Activated naive CD8-positive, alpha-beta T cell treated with anti-CD3 and anti-CD28 coated beads, Interleukin-2, amount 10 ng/mL, durations not matched to agents 7 days and 5 days (primary cell): Measurements from ENCODE around the gene PIK3CD. TPM values are rescaled to one million over a fixed set of nuclear protein-coding genes. Genes with fewer than 3 reads are reported as not detected.

Experiments
- ATAC-seq: fragments of 150-1000 bp; cut with Tn5 transposase; one replicate; pipeline ENCODE4 v1.10.0; 2021; ENCODE audit warnings: low read depth, moderate library complexity
- POLR2A ChIA-PET: fragments of 350-600 bp; sonication (Branson Sonifier 250); formaldehyde crosslinking; loops from one replicate; lab custom pipeline; 2021; ENCODE audit warnings: antibody characterized with exemption; lab: Charles Lee
- DNase-seq: peaks from one replicate; pipeline ENCODE4 v3.0.0; 2021
- H3K27ac Mint-ChIP-seq: one replicate; pipeline ENCODE4 v1.8.0; 2022; ENCODE audit warnings: mild to moderate bottlenecking, mixed read lengths
- H3K27me3 Mint-ChIP-seq: one replicate; pipeline ENCODE4 v1.8.0; 2022; ENCODE audit warnings: mild to moderate bottlenecking, moderate library complexity, mixed read lengths
- H3K36me3 Mint-ChIP-seq: one replicate; pipeline ENCODE4 v1.8.0; 2021; ENCODE audit warnings: mild to moderate bottlenecking, mixed read lengths
- H3K4me1 Mint-ChIP-seq: one replicate; pipeline ENCODE4 v1.8.0; 2021; ENCODE audit warnings: mixed read lengths
- H3K4me3 Mint-ChIP-seq: one replicate; pipeline ENCODE4 v1.8.0; 2022; ENCODE audit warnings: mild to moderate bottlenecking, moderate library complexity, mixed read lengths
- H3K9me3 Mint-ChIP-seq: one replicate; pipeline ENCODE4 v1.8.0; 2021; ENCODE audit warnings: mixed read lengths
- total RNA-seq, 2 experiments: library from RNA; stranded (reverse); gene quantifications; one replicate each; pipeline ENCODE4 v1.2.3, GENCODE V29; 2021

PIK3CD gene
- total RNA-seq, 2 experiments from 2014 or later, result 250 TPM

- ATAC-seq, result peak; percentile 28
- Mint-ChIP-seq H3K4me3 (peak overlapping the region; percentile 97), H3K27ac (peak overlapping the region; percentile 90), H3K9me3 (no peaks in the 10 kb centered on the region), H3K27me3 (no peaks in the 10 kb centered on the region), H3K4me1 (peaks cover 48% of the 10 kb centered on the region), H3K36me3 (peaks cover 37% of the 10 kb centered on the region)
- POLR2A ChIA-PET, result interaction anchor here (0.6 to 14.8 kb wide), 13 partner anchors 14 to 728 kb away, joined by 3 to 623 read pairs (median 7); no protein-coding TSS in a partner anchor
- DNase-seq, result peak; percentile 82
Observed at GRCh38 chr1:9652379-9653209, 1.1 kb downstream of the PIK3CD start.

GRCh38 chr1:9653210-9653490 is 1.6 kb downstream of the PIK3CD start:
- POLR2A ChIA-PET, result interaction anchor here (0.5 to 14.8 kb wide), 14 partner anchors 12 to 729 kb away, joined by 3 to 623 read pairs (median 4); no protein-coding TSS in a partner anchor
- Mint-ChIP-seq H3K9me3 (no peaks in the 10 kb centered on the region), H3K4me3 (peak overlapping the region; percentile 97), H3K27me3 (no peaks in the 10 kb centered on the region), H3K27ac (peak overlapping the region; percentile 90), H3K36me3 (peaks cover 37% of the 10 kb centered on the region), H3K4me1 (peaks cover 54% of the 10 kb centered on the region)
- ATAC-seq (no peak), DNase-seq (no peak)

- DNase-seq (no peak), ATAC-seq (peak; percentile 1)
- no peaks in the 10 kb centered on the region for H3K27me3 Mint-ChIP-seq
- POLR2A ChIA-PET, result interaction anchor here (0.5 to 14.8 kb wide), 16 partner anchors 12 to 729 kb away, joined by 3 to 623 read pairs (median 4); no protein-coding TSS in a partner anchor
- H3K9me3 Mint-ChIP-seq, result no peaks in the 10 kb centered on the region
- peak overlapping the region; percentile 97 for H3K4me3 Mint-ChIP-seq
- peaks cover 58% of the 10 kb centered on the region for H3K4me1 Mint-ChIP-seq
- H3K36me3 Mint-ChIP-seq, result peaks cover 38% of the 10 kb centered on the region
- H3K27ac Mint-ChIP-seq, result peak overlapping the region; percentile 90
Observed at GRCh38 chr1:9653491-9654050, 2.0 kb downstream of the PIK3CD start.

GRCh38 chr1:9654051-9654833 is 2.7 kb downstream of the PIK3CD start:
- DNase-seq (peak; percentile 57), ATAC-seq (peak; percentile 8)
- Mint-ChIP-seq H3K4me3 (peak overlapping the region; percentile 97), H3K27ac (peak overlapping the region; percentile 90), H3K4me1 (peaks cover 63% of the 10 kb centered on the region), H3K27me3 (no peaks in the 10 kb centered on the region), H3K36me3 (peaks cover 40% of the 10 kb centered on the region), H3K9me3 (no peaks in the 10 kb centered on the region)
- POLR2A ChIA-PET, result interaction anchor here (0.7 to 14.8 kb wide), 17 partner anchors 10 to 249 kb away, joined by 3 to 623 read pairs (median 5); no protein-coding TSS in a partner anchor

GRCh38 chr1:9654834-9655723 is 3.5 kb downstream of the PIK3CD start:
- Mint-ChIP-seq H3K4me1 (peaks cover 63% of the 10 kb centered on the region), H3K27ac (peak overlapping the region; percentile 90), H3K36me3 (peaks cover 45% of the 10 kb centered on the region), H3K4me3 (peak overlapping the region; percentile 97), H3K9me3 (no peaks in the 10 kb centered on the region), H3K27me3 (no peaks in the 10 kb centered on the region)
- POLR2A ChIA-PET, result interaction anchor here (0.5 to 14.8 kb wide), 15 partner anchors 9 to 1199 kb away, joined by 3 to 623 read pairs (median 5); no protein-coding TSS in a partner anchor
- DNase-seq (no peak), ATAC-seq (no peak)

GRCh38 chr1:9655836-9656235 is 4.3 kb downstream of the PIK3CD start:
- peak overlapping the region; percentile 97 for H3K4me3 Mint-ChIP-seq
- POLR2A ChIA-PET, result interaction anchor here (0.5 to 14.8 kb wide), 12 partner anchors 9 to 1200 kb away, joined by 3 to 623 read pairs (median 6); no protein-coding TSS in a partner anchor
- no peak for DNase-seq

GRCh38 chr1:9657521-9658032 is 6.0 kb downstream of the PIK3CD start:
- peak overlapping the region; percentile 87 for H3K27ac Mint-ChIP-seq
- peak overlapping the region; percentile 97 for H3K4me3 Mint-ChIP-seq
- peaks cover 71% of the 10 kb centered on the region for H3K4me1 Mint-ChIP-seq
- DNase-seq (no peak), ATAC-seq (no peak)
- no peaks in the 10 kb centered on the region for H3K27me3 Mint-ChIP-seq
- H3K9me3 Mint-ChIP-seq, result no peaks in the 10 kb centered on the region
- POLR2A ChIA-PET, result interaction anchor here (0.7 to 14.8 kb wide), 12 partner anchors 9 to 1223 kb away, joined by 3 to 623 read pairs (median 6); no protein-coding TSS in a partner anchor
- peaks cover 54% of the 10 kb centered on the region for H3K36me3 Mint-ChIP-seq

More at GRCh38 chr1:9655836-9656235, 4.3 kb downstream of the PIK3CD start:
- no peaks in the 10 kb centered on the region for H3K27me3 Mint-ChIP-seq
- peaks cover 51% of the 10 kb centered on the region for H3K36me3 Mint-ChIP-seq
- H3K4me1 Mint-ChIP-seq, result peaks cover 64% of the 10 kb centered on the region
- no peaks in the 10 kb centered on the region for H3K9me3 Mint-ChIP-seq
- no peak for ATAC-seq
- H3K27ac Mint-ChIP-seq, result peak overlapping the region; percentile 90

- H3K9me3 Mint-ChIP-seq, result no peaks in the 10 kb centered on the region
- H3K27ac Mint-ChIP-seq, result peak overlapping the region; percentile 87
- ATAC-seq, result peak; percentile 5
- H3K4me1 Mint-ChIP-seq, result peaks cover 74% of the 10 kb centered on the region
- POLR2A ChIA-PET, result interaction anchor here (0.6 to 14.8 kb wide), 15 partner anchors 9 to 1223 kb away, joined by 3 to 623 read pairs (median 4); partner anchors contain the start of genes LZIC and NMNAT1
- peaks cover 57% of the 10 kb centered on the region for H3K36me3 Mint-ChIP-seq
- peak overlapping the region; percentile 97 for H3K4me3 Mint-ChIP-seq
- no peak for DNase-seq
- H3K27me3 Mint-ChIP-seq, result no peaks in the 10 kb centered on the region
Observed at GRCh38 chr1:9658199-9658598, 6.7 kb downstream of the PIK3CD start.

- DNase-seq, result no peak
- Mint-ChIP-seq H3K4me3 (peak overlapping the region; percentile 44), H3K4me1 (peaks cover 69% of the 10 kb centered on the region), H3K27ac (peak overlapping the region; percentile 60), H3K27me3 (no peaks in the 10 kb centered on the region), H3K9me3 (no peaks in the 10 kb centered on the region), H3K36me3 (peaks cover 51% of the 10 kb centered on the region)
- ATAC-seq, result no peak
- POLR2A ChIA-PET, result interaction anchor here (0.5 to 14.8 kb wide), 7 partner anchors 8 to 62 kb away, joined by 3 to 623 read pairs (median 6); no protein-coding TSS in a partner anchor
Observed at GRCh38 chr1:9659328-9659727, 7.8 kb downstream of the PIK3CD start.

GRCh38 chr1:9663257-9663656 is 11.7 kb downstream of the PIK3CD start:
- POLR2A ChIA-PET, result interaction anchor here (2.2 to 14.8 kb wide), 2 partner anchors 8 to 27 kb away, joined by 15 to 623 read pairs; no protein-coding TSS in a partner anchor
- no peaks in the 10 kb centered on the region for H3K9me3 Mint-ChIP-seq
- H3K4me3 Mint-ChIP-seq, result no peak overlapping the region
- H3K27me3 Mint-ChIP-seq, result no peaks in the 10 kb centered on the region
- H3K27ac Mint-ChIP-seq, result no peak overlapping the region
- DNase-seq (no peak), ATAC-seq (no peak)
- peaks cover 50% of the 10 kb centered on the region for H3K4me1 Mint-ChIP-seq
- H3K36me3 Mint-ChIP-seq, result peaks cover 46% of the 10 kb centered on the region

- Mint-ChIP-seq H3K27ac (no peak overlapping the region), H3K9me3 (no peaks in the 10 kb centered on the region), H3K4me1 (peaks cover 49% of the 10 kb centered on the region), H3K27me3 (no peaks in the 10 kb centered on the region), H3K36me3 (peaks cover 42% of the 10 kb centered on the region), H3K4me3 (peak overlapping the region; percentile 4)
- POLR2A ChIA-PET, result interaction anchor here (0.6 to 2.2 kb wide), 14 partner anchors 10 to 54 kb away, joined by 3 to 15 read pairs (median 4); no protein-coding TSS in a partner anchor
- no peak for ATAC-seq
- no peak for DNase-seq
Observed at GRCh38 chr1:9665193-9665592, 13.7 kb downstream of the PIK3CD start.
